BE2C (cell line): ENCODE data around the gene KRT79. TPM values are rescaled to one million over a fixed set of nuclear protein-coding genes. Genes with fewer than 3 reads are reported as not detected.
"Not testable (repeated sequence)": the region's sequence is repeated elsewhere in the genome, so short reads cannot be mapped to it uniquely, and the experiment has no call there.

ENCODE experiments used
- DNase-seq: peaks from one replicate; pipeline ENCODE4 v3.0.0-alpha.2; 2020
- H3K27me3 ChIP-seq: fragments of 250-450 bp; sonication (Bioruptor Pico); 2 replicates; pipeline ENCODE4 v1.5.1; 2020; ENCODE audit warnings: mild to moderate bottlenecking
- H3K36me3 ChIP-seq: fragments of 250-450 bp; sonication (Bioruptor Pico); 2 replicates; pipeline ENCODE4 v1.5.1; 2020; ENCODE audit warnings: mild to moderate bottlenecking
- H3K4me1 ChIP-seq: fragments of 250-450 bp; sonication (Bioruptor Pico); 2 replicates; pipeline ENCODE4 v1.5.1; 2020
- H3K4me3 ChIP-seq: 2 replicates; pipeline ENCODE4 v1.5.1; 2011; ENCODE audit warnings: low read depth, low read length
- H3K9me3 ChIP-seq: fragments of 250-450 bp; sonication (Bioruptor Pico); 2 replicates; pipeline ENCODE4 v1.5.1; 2020
- polyA plus RNA-seq: library from polyadenylated mRNA; unstranded; fragments of >200 nt; gene quantifications from one replicate; pipeline ENCODE4 v1.2.1, GENCODE V29; 2012; ENCODE audit warnings: low read depth, missing spikeins; ENCODE audit not compliant: insufficient read length, insufficient read depth
- TF ChIP-seq, protein P1 (sequence below): IDR thresholded peaks from 2 replicates; pipeline ENCODE4 v1.5.1; 2012; ENCODE audit warnings: mild to moderate bottlenecking, low read depth, low read length

Gene KRT79
- not detected for polyA plus RNA-seq

GRCh38 chr12:52833922-52834726, at the start of gene KRT79:
Gene KRT79, minus strand, starts transcription at chr12:52834311. Its CDS starts 51 bp downstream, at chr12:52834260.
- Histone ChIP-seq H3K4me1 (no peaks in the 10 kb centered on the region), H3K36me3 (no peaks in the 10 kb centered on the region), H3K27me3 (peaks cover 30% of the 10 kb centered on the region), H3K4me3 (no peak within 1 kb of the TSS), H3K9me3 (no peaks in the 10 kb centered on the region)
- no peak for DNase-seq
- TF ChIP-seq, protein P1, sequence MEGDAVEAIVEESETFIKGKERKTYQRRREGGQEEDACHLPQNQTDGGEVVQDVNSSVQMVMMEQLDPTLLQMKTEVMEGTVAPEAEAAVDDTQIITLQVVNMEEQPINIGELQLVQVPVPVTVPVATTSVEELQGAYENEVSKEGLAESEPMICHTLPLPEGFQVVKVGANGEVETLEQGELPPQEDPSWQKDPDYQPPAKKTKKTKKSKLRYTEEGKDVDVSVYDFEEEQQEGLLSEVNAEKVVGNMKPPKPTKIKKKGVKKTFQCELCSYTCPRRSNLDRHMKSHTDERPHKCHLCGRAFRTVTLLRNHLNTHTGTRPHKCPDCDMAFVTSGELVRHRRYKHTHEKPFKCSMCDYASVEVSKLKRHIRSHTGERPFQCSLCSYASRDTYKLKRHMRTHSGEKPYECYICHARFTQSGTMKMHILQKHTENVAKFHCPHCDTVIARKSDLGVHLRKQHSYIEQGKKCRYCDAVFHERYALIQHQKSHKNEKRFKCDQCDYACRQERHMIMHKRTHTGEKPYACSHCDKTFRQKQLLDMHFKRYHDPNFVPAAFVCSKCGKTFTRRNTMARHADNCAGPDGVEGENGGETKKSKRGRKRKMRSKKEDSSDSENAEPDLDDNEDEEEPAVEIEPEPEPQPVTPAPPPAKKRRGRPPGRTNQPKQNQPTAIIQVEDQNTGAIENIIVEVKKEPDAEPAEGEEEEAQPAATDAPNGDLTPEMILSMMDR: no peak

- not testable (repeated sequence) for H3K36me3 ChIP-seq, H3K9me3 ChIP-seq, H3K4me1 ChIP-seq, H3K4me3 ChIP-seq, H3K27me3 ChIP-seq, DNase-seq
Observed at GRCh38 chr12:52880499-52880898, 46.4 kb upstream of the KRT79 start.

- Histone ChIP-seq H3K9me3 (no peaks in the 10 kb centered on the region), H3K4me1 (peaks cover under 1% of the 10 kb centered on the region; the same call in 1 of the 2 replicates), H3K27me3 (peaks cover 3% of the 10 kb centered on the region), H3K36me3 (no peaks in the 10 kb centered on the region), H3K4me3 (peak overlapping the region; percentile 22)
- TF ChIP-seq, protein P1: peak; percentile 93
- peak; percentile 91 for DNase-seq
Observed at GRCh38 chr12:52879394-52880351, 45.6 kb upstream of the KRT79 start.

GRCh38 chr12:52878507-52879393, 44.6 kb upstream of the KRT79 start:
- no peak for DNase-seq
- H3K4me3 ChIP-seq: peak overlapping the region; percentile 22
- TF ChIP-seq, protein P1: no peak
- H3K27me3 ChIP-seq: peaks cover 3% of the 10 kb centered on the region
- peaks cover 4% of the 10 kb centered on the region; the same call in 1 of the 2 replicates for H3K4me1 ChIP-seq
- H3K36me3 ChIP-seq: no peaks in the 10 kb centered on the region
- H3K9me3 ChIP-seq: no peaks in the 10 kb centered on the region

DNA sequence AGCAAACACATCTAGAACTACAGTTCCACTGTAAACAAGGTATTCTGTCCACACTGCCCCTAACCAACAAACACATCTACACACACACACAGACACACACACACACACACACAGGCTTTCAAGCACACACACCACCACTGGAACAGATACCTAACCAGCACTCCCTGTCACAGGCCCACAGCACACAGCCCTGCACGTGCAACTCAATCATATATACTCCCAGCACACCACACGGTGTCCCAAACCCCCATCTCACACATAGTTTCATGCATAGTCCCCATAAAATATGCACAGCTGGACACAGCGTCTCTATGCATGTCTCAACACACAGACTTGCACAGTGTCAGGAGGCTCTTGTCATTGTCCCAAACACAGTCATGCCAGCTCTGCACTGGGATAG, 43.1 kb upstream of the KRT79 start:
- Histone ChIP-seq H3K36me3 (no peaks in the 10 kb centered on the region), H3K9me3 (no peaks in the 10 kb centered on the region), H3K27me3 (peaks cover 3% of the 10 kb centered on the region), H3K4me3 (no peak overlapping the region), H3K4me1 (peaks cover 4% of the 10 kb centered on the region; the same call in 1 of the 2 replicates)
- DNase-seq: no peak
- TF ChIP-seq, protein P1: no peak
